Endothelial cell of umbilical vein (primary cell): ENCODE results near the gene KRT76. TPM values are rescaled to one million over a fixed set of nuclear protein-coding genes. Genes with fewer than 3 reads are reported as not detected.

ENCODE experiments used
- BruUV-seq: library from RNA; stranded (reverse); fragments of 400-500 nt; replicated peaks from 2 replicates; lab custom pipeline; 2021; lab: Mats Ljungman, UMichigan
- CTCF ChIA-PET: fragments of 300-600, 350-600 bp; sonication (Branson Sonifier 250); formaldehyde crosslinking; loops from one replicate; lab custom pipeline; 2021; ENCODE audit warnings: antibody characterized with exemption, inconsistent platforms; lab: Charles Lee
- POLR2A ChIA-PET: fragments of 300-600, 350-600 bp; sonication (Branson Sonifier 250); formaldehyde crosslinking; loops from one replicate; lab custom pipeline; 2021; ENCODE audit warnings: antibody characterized with exemption, inconsistent platforms; lab: Charles Lee
- DNase-seq: peaks from one replicate; pipeline ENCODE4 v3.0.0-alpha.2; 2011; ENCODE audit warnings: low read depth, low spot score
- FAIRE-seq: peaks from 2 replicates; lab custom pipeline; 2011; peaks lifted over from hg19 to GRCh38; lab: Jason Lieb, UNC
- H2AFZ ChIP-seq: 2 replicates; pipeline ENCODE4 v1.6.0; 2012; ENCODE audit warnings: low read depth, low read length, control low read depth, inconsistent platforms
- H3K27ac ChIP-seq: 2 replicates; pipeline ENCODE4 v1.5.1; 2011; ENCODE audit warnings: low read depth, mild to moderate bottlenecking, control low read depth, low read length, moderate library complexity; ENCODE audit not compliant: insufficient read depth
- H3K27me3 ChIP-seq, 2 experiments: 2 replicates each; pipeline versions ENCODE4 v1.6.0 to v1.6.1; 2011; ENCODE audit warnings: low read length in 2 of 2, mixed read lengths in 1 of 2; ENCODE audit not compliant: control insufficient read depth in 2 of 2, insufficient read depth in 2 of 2
- H3K36me3 ChIP-seq, 2 experiments: 2 replicates in 1 of 2; 3 replicates in 1 of 2; pipeline ENCODE4 v1.5.1; 2011; ENCODE audit warnings: low read length in 2 of 2, mild to moderate bottlenecking in 1 of 2, moderate library complexity in 1 of 2; ENCODE audit not compliant: control insufficient read depth in 2 of 2, insufficient read depth in 2 of 2; ENCODE audit errors: extremely low read depth in 1 of 2
- H3K4me1 ChIP-seq: 3 replicates; pipeline ENCODE4 v1.5.1; 2011; ENCODE audit warnings: mild to moderate bottlenecking, low read length; ENCODE audit not compliant: control insufficient read depth, insufficient read depth; ENCODE audit errors: extremely low read depth
- H3K4me2 ChIP-seq: 2 replicates; pipeline ENCODE4 v1.6.1; 2011; ENCODE audit warnings: low read length, control low read depth, mixed read lengths; ENCODE audit not compliant: insufficient read depth
- H3K4me3 ChIP-seq, 3 experiments: fragments of 200-600 bp in 1 of 3; sonication (generic), shearing (Covaris generic) in 1 of 3; replicated peaks in 1 of 3; 2 replicates each; pipeline ENCODE4 v1.5.1; 2011 to 2016; ENCODE audit warnings: control low read depth in 3 of 3, low read length in 3 of 3, mild to moderate bottlenecking in 2 of 3, inconsistent platforms in 1 of 3, low read depth in 1 of 3, moderate library complexity in 1 of 3; ENCODE audit not compliant: insufficient read depth in 1 of 3
- H3K79me2 ChIP-seq: 2 replicates; pipeline ENCODE4 v1.6.0; 2012; ENCODE audit warnings: low read length, inconsistent platforms; ENCODE audit not compliant: control insufficient read depth, insufficient read depth
- H3K9ac ChIP-seq: replicated peaks from 2 replicates; pipeline ENCODE3; 2011; ENCODE audit warnings: low read length, control low read depth; ENCODE audit not compliant: insufficient read depth; ENCODE audit errors: extremely low read depth
- H3K9me1 ChIP-seq: replicated peaks from 3 replicates; pipeline ENCODE4 v1.6.0; 2011; ENCODE audit warnings: mild to moderate bottlenecking, low read length; ENCODE audit not compliant: control insufficient read depth, insufficient read depth; ENCODE audit errors: extremely low read depth
- H3K9me3 ChIP-seq: replicated peaks from 2 replicates; pipeline ENCODE4 v1.5.1; 2012; ENCODE audit warnings: low read length, inconsistent platforms; ENCODE audit not compliant: control insufficient read depth, insufficient read depth
- H4K20me1 ChIP-seq: replicated peaks from 2 replicates; pipeline ENCODE3; 2011; ENCODE audit warnings: mild to moderate bottlenecking, low read length; ENCODE audit not compliant: control insufficient read depth, insufficient read depth; ENCODE audit errors: extremely low read depth
- EZH2 ChIP-seq: IDR thresholded peaks from 2 replicates; pipeline ENCODE4 v1.6.1; 2012; ENCODE audit warnings: borderline replicate concordance, low read depth, mild to moderate bottlenecking, moderate library complexity, low read length, inconsistent platforms; ENCODE audit not compliant: severe bottlenecking
- FOS ChIP-seq: IDR thresholded peaks from 2 replicates; pipeline ENCODE4 v1.6.1; 2011; ENCODE audit warnings: mild to moderate bottlenecking, low read length, moderate library complexity, borderline replicate concordance; ENCODE audit not compliant: insufficient read depth
- GATA2 ChIP-seq: IDR thresholded peaks from 2 replicates; pipeline ENCODE4 v1.7.0; 2011; ENCODE audit warnings: low read depth, mild to moderate bottlenecking, moderate library complexity, mixed read lengths, low read length; ENCODE audit not compliant: insufficient read length, insufficient read depth
- JUN ChIP-seq: IDR thresholded peaks from 2 replicates; pipeline ENCODE4 v1.6.1; 2011; ENCODE audit warnings: borderline replicate concordance, low read depth; ENCODE audit not compliant: insufficient read length, insufficient read depth
- MYC ChIP-seq: IDR thresholded peaks from one replicate; pipeline ENCODE4 v1.6.1; 2011; ENCODE audit warnings: mild to moderate bottlenecking, low read depth, low read length
- POLR2A ChIP-seq: IDR thresholded peaks from 2 replicates; pipeline ENCODE4 v1.6.1; 2012; ENCODE audit warnings: low read depth, mild to moderate bottlenecking, control low read depth, low read length
- POLR2AphosphoS5 ChIP-seq: IDR thresholded peaks from 2 replicates; pipeline ENCODE4 v1.6.1; 2012; ENCODE audit warnings: low read depth, mild to moderate bottlenecking, control low read depth, low read length, moderate library complexity; ENCODE audit not compliant: insufficient read depth
- dilution Hi-C: fragments of 300-500 bp; cut with MboI; formaldehyde crosslinking; loops from one replicate; pipeline ENCODE4 v1.15.0; 2019; ENCODE audit warnings: low sequenced_read_pairs; ENCODE audit not compliant: extremely low pct_ligation_motif_present
- intact Hi-C: fragments of 100-400 bp; cut with micrococcal nuclease; formaldehyde crosslinking; loops from one replicate; pipeline ENCODE4 v1.10.0; 2022
- polyA plus RNA-seq, 4 experiments: library from polyadenylated mRNA; depleted of rRNA in 3 of 4; stranded (reverse) in 3 of 4; unstranded in 1 of 4; fragments of >200 nt; gene quantifications; 2 replicates each; pipeline versions ENCODE4 v1.2.1 to v1.2.3, GENCODE V29; 2011 to 2012; ENCODE audit warnings: missing spikeins in 1 of 4
- total RNA-seq: library from RNA; stranded (reverse); gene quantifications from 2 replicates; pipeline ENCODE4 v1.2.3, GENCODE V29; 2021
- TF ChIP-seq, protein P1 (sequence below): IDR thresholded peaks from 2 replicates; pipeline ENCODE4 v1.6.1; 2011; ENCODE audit not compliant: insufficient read depth, insufficient read length
- TF ChIP-seq, protein P2 (sequence below), 2 donors: IDR thresholded peaks; 1 replicate in 1 of 2; 2 replicates in 1 of 2; pipeline ENCODE4 v1.5.1; 2011; ENCODE audit warnings: low read length in 2 of 2, mild to moderate bottlenecking in 2 of 2, moderate library complexity in 2 of 2, control low read depth in 1 of 2, inconsistent platforms in 1 of 2, low read depth in 1 of 2; ENCODE audit not compliant: insufficient read depth in 1 of 2; ENCODE audit errors: extremely low read depth in 1 of 2

KRT76 gene
- total and polyA plus RNA-seq, 2 donors (not counting 3 experiments of a cell fraction or from before 2014, with no cell fraction given), result not detected

DNA sequence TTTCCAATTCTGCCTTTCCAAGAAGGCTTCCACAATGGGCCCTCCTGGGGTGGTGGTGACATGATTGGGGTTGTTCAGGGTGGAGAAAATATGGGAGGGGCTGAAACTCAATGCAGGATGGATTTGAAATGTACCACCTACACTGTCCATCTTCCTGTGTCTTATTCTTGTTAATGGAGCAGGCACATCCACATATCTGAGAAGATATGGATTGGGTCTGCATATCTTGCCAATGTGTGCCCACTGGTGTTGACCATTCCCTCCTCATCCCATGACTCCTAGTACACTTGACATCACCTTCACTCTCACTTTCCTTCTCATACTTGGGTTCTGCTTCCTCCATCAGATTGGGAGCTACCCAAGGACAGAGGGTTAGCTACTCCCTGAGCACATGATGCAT is 7.2 kb downstream of the KRT76 start:
- CTCF ChIA-PET, result no interaction called here
- Histone ChIP-seq H4K20me1 (no peaks in the 10 kb centered on the region), H3K9me3 (no peaks in the 10 kb centered on the region), H3K27me3 (peaks cover 0 to 10% of the 10 kb centered on the region in 2 experiments), H3K36me3 (no peaks in the 10 kb centered on the region), H3K9ac (no peak overlapping the region), H3K79me2 (no peaks in the 10 kb centered on the region), H3K4me1 (no peaks in the 10 kb centered on the region), H3K9me1 (no peaks in the 10 kb centered on the region), H3K27ac (no peak overlapping the region), H3K4me2 (no peak overlapping the region), H2AFZ (no peak overlapping the region), H3K4me3 (no peak overlapping the region)
- BruUV-seq, result no TSS peak
- FAIRE-seq, result no peak
- intact Hi-C loops (no loop called here), dilution Hi-C loops (no loop called here)
- DNase-seq, result no peak
- POLR2A ChIA-PET, result no interaction called here
- TF ChIP-seq, protein P1, sequence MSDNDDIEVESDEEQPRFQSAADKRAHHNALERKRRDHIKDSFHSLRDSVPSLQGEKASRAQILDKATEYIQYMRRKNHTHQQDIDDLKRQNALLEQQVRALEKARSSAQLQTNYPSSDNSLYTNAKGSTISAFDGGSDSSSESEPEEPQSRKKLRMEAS, result no peak
- TF ChIP-seq, protein P2, sequence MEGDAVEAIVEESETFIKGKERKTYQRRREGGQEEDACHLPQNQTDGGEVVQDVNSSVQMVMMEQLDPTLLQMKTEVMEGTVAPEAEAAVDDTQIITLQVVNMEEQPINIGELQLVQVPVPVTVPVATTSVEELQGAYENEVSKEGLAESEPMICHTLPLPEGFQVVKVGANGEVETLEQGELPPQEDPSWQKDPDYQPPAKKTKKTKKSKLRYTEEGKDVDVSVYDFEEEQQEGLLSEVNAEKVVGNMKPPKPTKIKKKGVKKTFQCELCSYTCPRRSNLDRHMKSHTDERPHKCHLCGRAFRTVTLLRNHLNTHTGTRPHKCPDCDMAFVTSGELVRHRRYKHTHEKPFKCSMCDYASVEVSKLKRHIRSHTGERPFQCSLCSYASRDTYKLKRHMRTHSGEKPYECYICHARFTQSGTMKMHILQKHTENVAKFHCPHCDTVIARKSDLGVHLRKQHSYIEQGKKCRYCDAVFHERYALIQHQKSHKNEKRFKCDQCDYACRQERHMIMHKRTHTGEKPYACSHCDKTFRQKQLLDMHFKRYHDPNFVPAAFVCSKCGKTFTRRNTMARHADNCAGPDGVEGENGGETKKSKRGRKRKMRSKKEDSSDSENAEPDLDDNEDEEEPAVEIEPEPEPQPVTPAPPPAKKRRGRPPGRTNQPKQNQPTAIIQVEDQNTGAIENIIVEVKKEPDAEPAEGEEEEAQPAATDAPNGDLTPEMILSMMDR (IDR thresholded peaks at IDR 0.05; ENCODE audit: extremely low read depth in 1 of 2, insufficient read depth in 1 of 2, low read depth in 1 of 2, low read length in 2 of 2), result no peak
- no peak for TF ChIP-seq MYC
- TF ChIP-seq GATA2, result no peak
- TF ChIP-seq POLR2AphosphoS5, result no peak
- no peak for TF ChIP-seq POLR2A
- TF ChIP-seq JUN, result no peak
- no peak for TF ChIP-seq EZH2
- TF ChIP-seq FOS, result no peak
